ENCODE measurements around the gene ZNF319. TPM values are rescaled to one million over a fixed set of nuclear protein-coding genes. Genes with fewer than 3 reads are reported as not detected.
"Not testable (repeated sequence)": the region's sequence is repeated elsewhere in the genome, so short reads cannot be mapped to it uniquely, and the experiment has no call there.

The ZNF319 gene
- polyA plus RNA-seq, 6 donors from 2014 or later = 3.1 to 10.7 (median 6.0) TPM

DNA sequence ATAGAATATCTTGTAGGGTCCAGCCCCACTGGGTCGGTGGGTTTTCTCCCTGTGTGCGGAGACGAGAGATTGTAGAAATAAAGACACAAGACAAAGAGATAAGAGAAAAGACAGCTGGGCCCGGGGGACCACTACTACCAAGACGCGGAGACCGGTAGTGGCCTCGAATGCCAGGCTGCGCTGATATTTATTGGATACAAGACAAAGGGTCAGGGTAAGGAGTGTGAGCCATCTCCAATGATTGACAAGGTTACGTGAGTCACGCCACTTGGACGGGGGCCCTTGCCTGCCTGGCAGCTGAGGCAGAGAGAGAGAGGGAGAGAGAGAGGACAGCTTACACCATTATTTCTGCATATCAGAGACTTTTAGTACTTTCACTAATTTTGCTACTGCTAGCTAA lies 4.3 kb upstream of the ZNF319 start:
- Mint-ChIP-seq H3K36me3 (peaks cover 0 to 10% of the 10 kb centered on the region in 2 donors), H3K27ac (peak overlapping the region in 3 of 6 donors; percentile 11 to 78 (median 66)), H3K4me3 (peak overlapping the region in 1 of 8 donors; percentile 59), H3K4me1 (peaks cover 20 to 38% (median 21%) of the 10 kb centered on the region in 3 donors)
- not testable (repeated sequence) for H3K27me3 Mint-ChIP-seq; DNase-seq; ATAC-seq (ENCODE audit: low read depth in 2 of 2); H3K9me3 Mint-ChIP-seq

DNA sequence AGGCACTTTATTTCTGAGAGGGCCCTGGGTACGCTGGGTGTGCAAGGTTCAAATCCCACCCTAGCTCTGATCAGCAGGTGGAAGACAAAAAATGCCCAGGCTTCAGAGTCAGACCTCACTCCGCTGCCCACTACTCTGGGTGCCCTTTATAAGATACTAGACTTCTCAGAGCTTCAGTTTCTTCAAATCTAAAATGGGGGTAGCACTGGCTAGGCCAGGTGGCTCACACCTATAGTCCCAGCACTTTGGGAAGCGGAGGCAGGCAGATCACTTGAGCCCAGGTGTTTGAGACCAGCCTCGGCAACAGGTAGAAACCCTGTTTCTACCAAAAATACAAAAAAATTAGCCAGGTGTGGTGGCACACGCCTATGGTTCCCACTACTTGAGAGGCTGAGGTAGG lies 2.5 kb upstream of the ZNF319 start:
- Mint-ChIP-seq H3K4me3 (peak overlapping the region in 4 of 8 donors; percentile 32 to 93 (median 64)), H3K27me3 (no peaks in the 10 kb centered on the region), H3K27ac (peak overlapping the region in 1 of 6 donors; percentile 7), H3K9me3 (no peaks in the 10 kb centered on the region), H3K36me3 (peaks cover 0 to 5% of the 10 kb centered on the region in 2 donors), H3K4me1 (peaks cover 29 to 53% (median 35%) of the 10 kb centered on the region in 3 donors)
- ATAC-seq (ENCODE audit: low read depth in 2 of 2) (no peak), DNase-seq (no peak)

DNA sequence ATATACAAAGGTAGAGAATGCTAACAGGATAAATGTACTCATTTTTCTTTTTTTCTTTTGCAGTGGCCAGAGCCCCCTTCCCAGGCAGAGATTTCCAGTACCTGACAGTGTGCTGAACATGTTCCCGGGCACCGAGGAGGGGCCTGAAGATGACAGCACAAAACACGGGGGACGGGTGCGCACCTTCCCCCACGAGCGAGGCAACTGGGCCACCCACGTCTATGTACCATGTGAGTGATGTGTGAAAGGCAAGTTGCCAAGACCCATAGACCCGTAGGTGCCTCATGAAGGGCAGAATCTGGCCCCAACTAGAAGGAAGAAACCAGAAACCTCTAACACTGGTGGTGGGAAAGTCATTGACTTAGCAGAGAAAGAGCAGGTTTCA lies 1.9 kb upstream of the ZNF319 start:
- H3K27ac Mint-ChIP-seq = peak overlapping the region in 1 of 6 donors; percentile 89
- no peak for ATAC-seq (ENCODE audit: low read depth in 2 of 2)
- H3K27me3 Mint-ChIP-seq = no peaks in the 10 kb centered on the region
- DNase-seq = no peak
- peaks cover 29 to 54% (median 35%) of the 10 kb centered on the region in 3 donors for H3K4me1 Mint-ChIP-seq
- peak overlapping the region in 7 of 8 donors; percentile 0 to 96 (median 90) for H3K4me3 Mint-ChIP-seq
- H3K9me3 Mint-ChIP-seq = no peaks in the 10 kb centered on the region
- peaks cover 0 to 5% of the 10 kb centered on the region in 2 donors for H3K36me3 Mint-ChIP-seq

DNA sequence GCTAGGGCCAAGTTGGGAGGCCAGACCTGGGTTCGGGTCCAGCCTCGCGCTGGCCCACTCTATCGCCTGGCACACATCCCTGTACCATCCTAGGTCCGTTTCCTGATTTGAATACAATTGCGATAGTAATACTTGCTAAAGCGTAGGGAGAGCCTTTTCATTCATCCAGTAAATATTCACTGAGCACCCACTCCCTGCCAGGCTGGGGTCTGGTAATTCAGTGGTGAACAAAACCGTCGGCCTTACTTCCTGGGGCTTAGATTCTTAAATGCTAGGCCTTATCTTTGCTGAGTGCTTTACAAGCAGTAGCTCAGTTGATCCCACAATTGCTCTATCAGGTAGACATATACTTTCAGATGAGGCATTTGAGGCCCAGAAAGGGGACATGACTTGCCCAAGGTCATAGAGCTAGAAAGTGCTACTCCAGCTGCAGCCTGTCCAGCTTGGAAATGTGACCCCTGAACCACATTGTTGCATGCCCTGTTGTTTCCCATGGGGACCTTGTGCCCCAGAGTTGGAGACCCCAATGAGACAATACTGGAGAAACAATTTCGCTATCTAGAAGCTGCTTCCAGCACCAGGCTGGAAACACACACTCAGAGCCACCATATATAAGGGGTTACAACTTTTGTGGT lies 1.4 kb upstream of the ZNF319 start:
- DNase-seq = no peak
- no peak for ATAC-seq (ENCODE audit: low read depth in 2 of 2)
- Mint-ChIP-seq H3K27me3 (no peaks in the 10 kb centered on the region), H3K4me1 (peaks cover 29 to 54% (median 35%) of the 10 kb centered on the region in 3 donors), H3K4me3 (peak overlapping the region; percentile 90 to 97 (median 94)), H3K27ac (peak overlapping the region in 4 of 6 donors; percentile 69 to 91 (median 78)), H3K36me3 (peaks cover 0 to 2% of the 10 kb centered on the region in 2 donors), H3K9me3 (no peaks in the 10 kb centered on the region)

DNA sequence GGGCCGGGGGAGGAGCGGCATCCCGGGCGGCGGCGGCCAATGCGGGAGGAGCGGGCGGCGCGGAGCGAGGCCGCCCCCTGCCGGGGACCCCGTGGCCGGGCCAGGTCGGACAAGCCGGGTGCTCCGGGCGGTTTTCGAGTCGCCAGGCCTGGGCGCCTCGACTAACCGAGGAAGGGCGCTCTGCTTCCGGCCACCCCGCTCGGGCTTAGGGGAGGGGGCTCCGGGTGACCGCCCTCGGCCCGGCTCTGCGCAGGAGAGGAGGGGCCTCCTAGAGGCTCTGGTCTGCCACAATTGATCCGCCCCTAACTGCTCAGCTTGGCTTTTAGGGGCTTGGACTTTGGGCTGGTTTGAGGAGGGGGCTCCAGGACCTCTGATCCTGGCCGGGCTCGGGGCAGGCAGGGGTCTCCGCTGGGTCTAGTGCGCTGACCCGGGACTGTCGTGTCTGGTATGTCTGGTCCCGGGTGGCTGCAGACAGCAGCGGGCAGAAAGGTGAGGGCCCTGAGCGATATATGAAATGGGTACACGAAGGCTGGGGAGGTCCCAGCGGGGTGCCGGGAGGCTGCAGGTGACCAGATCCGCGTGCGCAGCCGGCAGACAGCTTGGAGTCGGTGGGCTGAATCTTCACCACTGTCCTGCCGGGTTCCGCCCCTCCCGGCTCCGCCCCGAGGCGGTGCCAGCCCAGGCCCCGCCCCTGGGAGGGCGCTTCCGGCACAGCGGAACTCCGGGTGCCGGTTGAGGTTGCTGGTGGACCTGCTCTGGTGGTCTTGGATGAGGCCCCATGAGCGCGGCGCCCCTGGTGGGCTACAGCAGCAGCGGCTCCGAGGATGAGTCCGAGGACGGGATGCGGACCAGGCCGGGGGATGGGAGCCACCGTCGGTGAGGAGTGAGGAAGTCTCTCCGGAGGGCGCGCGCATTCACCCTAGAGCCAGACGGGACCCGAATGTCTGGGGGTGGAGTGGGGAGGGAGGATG lies 519 bp upstream of the ZNF319 start, which contains the start of gene USB1:
USB1 (plus strand) TSS at position 702 of the 971 bp plus-strand sequence; CDS start at position 779, 77 bp downstream.
- peak; percentile 81 to 82 for ATAC-seq (ENCODE audit: low read depth in 2 of 2)
- Mint-ChIP-seq H3K36me3 (no peaks in the 10 kb centered on the region), H3K27ac (peak within 1 kb of the TSS; percentile 80 to 97 (median 95)), H3K9me3 (no peaks in the 10 kb centered on the region), H3K4me1 (peaks cover 29 to 55% (median 35%) of the 10 kb centered on the region in 3 donors), H3K27me3 (no peaks in the 10 kb centered on the region), H3K4me3 (peak within 1 kb of the TSS; percentile 90 to 97 (median 94))
- DNase-seq = peak; percentile 95

DNA sequence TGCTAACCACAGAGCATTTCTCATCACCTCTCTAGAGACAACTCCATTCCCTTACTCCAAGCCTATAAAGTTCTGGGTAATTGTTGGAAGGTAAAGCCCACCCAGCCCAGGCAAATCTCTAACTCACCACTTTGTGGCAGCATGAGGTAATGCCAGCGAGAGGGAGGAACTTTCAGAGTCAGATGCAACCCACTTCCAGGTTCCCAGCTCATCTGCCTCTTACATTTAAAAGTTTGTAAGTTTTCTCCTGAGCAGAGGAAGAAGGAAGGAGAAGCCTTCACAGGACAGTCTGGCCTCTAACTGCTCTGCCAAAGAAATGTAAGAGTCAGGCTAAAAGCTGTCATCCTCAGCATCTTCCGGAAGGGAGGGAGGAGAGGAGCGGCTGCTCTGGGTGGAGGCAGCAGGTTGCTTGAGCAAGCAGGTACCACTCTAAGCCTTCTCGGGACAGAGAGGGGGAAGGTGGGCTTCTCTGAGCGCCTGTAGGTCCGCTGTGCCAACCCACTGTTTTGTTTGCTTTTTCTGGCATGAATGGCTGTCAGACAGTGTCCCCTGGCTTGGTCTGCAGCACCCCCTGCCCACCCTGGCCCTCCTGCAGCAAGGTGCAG lies 1.0 kb downstream of the ZNF319 start:
- Mint-ChIP-seq H3K36me3 (no peaks in the 10 kb centered on the region), H3K27ac (peak overlapping the region in 5 of 6 donors; percentile 44 to 67 (median 66))

DNA sequence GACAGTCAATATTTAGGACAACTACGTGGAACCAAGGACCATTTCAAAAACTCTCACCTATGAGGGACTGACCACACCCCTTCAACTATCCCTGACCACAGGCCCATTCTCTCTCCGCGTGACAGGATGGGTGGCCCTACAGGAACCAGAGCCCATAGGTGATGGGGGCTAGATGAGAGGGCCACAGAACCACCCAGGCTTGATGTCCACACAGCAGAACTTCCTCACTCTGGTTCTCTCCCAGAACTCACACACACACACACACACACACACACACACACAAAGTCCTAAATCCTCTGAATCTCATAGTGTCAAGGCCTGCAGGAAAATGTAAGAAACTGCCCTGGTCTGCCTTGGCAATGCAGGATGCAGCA lies 1.5 kb downstream of the ZNF319 start:
- Mint-ChIP-seq H3K27ac (peak overlapping the region in 5 of 6 donors; percentile 44 to 79 (median 66)), H3K9me3 (no peaks in the 10 kb centered on the region), H3K4me1 (peaks cover 26 to 61% (median 36%) of the 10 kb centered on the region in 3 donors), H3K4me3 (peak overlapping the region; percentile 69 to 93 (median 88)), H3K27me3 (no peaks in the 10 kb centered on the region), H3K36me3 (no peaks in the 10 kb centered on the region)
- DNase-seq (no peak), ATAC-seq (ENCODE audit: low read depth in 2 of 2) (no peak)

More for the DNA sequence above, 1.0 kb downstream of the ZNF319 start:
- Mint-ChIP-seq H3K4me3 (peak overlapping the region; percentile 69 to 93 (median 88)), H3K9me3 (no peaks in the 10 kb centered on the region), H3K4me1 (peaks cover 27 to 60% (median 32%) of the 10 kb centered on the region in 3 donors), H3K27me3 (no peaks in the 10 kb centered on the region)
- ATAC-seq (ENCODE audit: low read depth in 2 of 2) = no peak
- DNase-seq = peak; percentile 24

DNA sequence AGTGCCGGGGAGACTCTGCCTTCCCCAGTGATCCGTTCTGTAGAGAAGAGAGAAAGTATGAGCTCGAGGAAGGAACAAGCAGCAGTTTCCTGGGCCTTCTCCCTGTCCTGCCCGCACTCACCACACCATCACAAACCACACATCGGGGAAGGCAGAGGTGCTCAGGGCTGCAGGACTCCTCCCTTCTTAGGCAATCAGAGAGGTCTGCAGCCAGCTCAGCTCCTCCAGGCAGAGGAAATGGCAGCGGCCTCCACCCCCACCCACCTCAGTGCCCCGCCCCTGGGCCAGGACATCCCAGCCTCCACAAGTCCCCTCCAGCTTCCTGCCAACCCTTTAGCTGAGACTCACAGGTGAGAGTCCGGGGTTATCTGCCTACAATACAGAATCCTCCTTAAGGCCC lies 2.0 kb downstream of the ZNF319 start:
- Mint-ChIP-seq H3K4me1 (peaks cover 26 to 58% (median 36%) of the 10 kb centered on the region in 3 donors), H3K27me3 (no peaks in the 10 kb centered on the region), H3K36me3 (no peaks in the 10 kb centered on the region), H3K4me3 (peak overlapping the region in 5 of 8 donors; percentile 60 to 93 (median 90)), H3K27ac (peak overlapping the region in 1 of 6 donors; percentile 44), H3K9me3 (no peaks in the 10 kb centered on the region)
- ATAC-seq (ENCODE audit: low read depth in 2 of 2) (no peak), DNase-seq (no peak)

DNA sequence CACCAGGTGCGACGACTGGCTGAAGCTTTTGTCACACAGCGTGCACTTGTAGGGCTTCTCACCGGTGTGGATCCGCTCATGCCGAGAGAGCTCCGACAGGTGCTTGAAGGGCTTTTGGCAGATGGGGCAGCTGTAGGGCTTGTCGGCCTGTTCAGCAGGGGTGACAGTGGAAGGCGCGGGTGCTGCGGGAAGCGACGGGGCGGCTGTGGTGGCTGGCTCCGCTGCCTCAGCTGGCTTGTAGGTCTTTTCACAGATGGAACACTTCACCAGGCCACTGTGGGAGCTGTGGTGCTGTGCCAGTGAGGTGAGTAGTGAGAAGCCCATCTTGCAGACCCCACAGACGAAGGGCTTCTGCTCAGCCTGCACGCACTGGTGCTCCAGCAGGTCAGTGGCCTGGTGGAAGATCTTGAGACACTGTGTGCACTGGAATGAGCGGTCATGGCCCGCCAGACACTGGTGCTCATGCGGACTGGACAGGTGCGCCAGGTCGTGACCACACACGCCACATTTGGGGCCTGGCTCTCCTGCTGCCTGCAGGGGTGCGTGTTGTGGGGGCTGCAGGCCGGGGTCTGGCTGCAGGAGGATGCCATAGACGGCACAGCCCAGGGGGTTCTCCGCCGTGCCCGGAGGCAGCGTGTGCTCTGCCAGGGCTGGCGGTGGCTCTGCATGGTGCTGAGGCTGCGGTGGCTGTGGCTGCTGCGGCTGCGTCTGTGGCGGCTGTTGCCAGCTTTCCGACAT lies 2.8 kb downstream of the ZNF319 start:
- ATAC-seq (ENCODE audit: low read depth in 2 of 2) = no peak
- H3K9me3 Mint-ChIP-seq = no peaks in the 10 kb centered on the region
- no peaks in the 10 kb centered on the region for H3K36me3 Mint-ChIP-seq
- H3K4me3 Mint-ChIP-seq = peak overlapping the region in 3 of 8 donors; percentile 5 to 68 (median 63)
- no peaks in the 10 kb centered on the region for H3K27me3 Mint-ChIP-seq
- no peak for DNase-seq
- no peak overlapping the region for H3K27ac Mint-ChIP-seq
- peaks cover 26 to 52% (median 36%) of the 10 kb centered on the region in 3 donors for H3K4me1 Mint-ChIP-seq

DNA sequence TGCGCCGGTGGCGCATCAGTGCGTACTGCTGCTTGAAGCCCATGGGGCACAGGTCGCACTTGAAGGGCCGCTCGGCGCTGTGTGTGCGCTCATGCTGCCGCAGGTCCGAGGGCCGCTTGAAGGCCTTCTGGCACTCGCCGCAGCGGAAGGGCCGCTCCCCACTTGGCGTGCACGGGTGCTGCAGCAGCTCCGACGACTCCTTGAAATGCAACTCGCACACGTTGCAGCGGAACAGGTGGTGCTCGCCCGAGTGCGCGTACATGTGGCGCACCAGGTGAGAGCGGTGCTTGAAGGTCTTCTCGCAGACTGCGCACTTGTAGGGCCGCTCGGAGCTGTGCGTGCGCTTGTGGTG lies 3.3 kb downstream of the ZNF319 start:
- Mint-ChIP-seq H3K36me3 (no peaks in the 10 kb centered on the region), H3K27ac (no peak overlapping the region), H3K4me3 (peak overlapping the region in 2 of 8 donors; percentile 54 to 56), H3K27me3 (no peaks in the 10 kb centered on the region), H3K4me1 (peaks cover 30 to 47% (median 32%) of the 10 kb centered on the region in 3 donors), H3K9me3 (no peaks in the 10 kb centered on the region)
- no peak for ATAC-seq (ENCODE audit: low read depth in 2 of 2)
- DNase-seq = no peak

DNA sequence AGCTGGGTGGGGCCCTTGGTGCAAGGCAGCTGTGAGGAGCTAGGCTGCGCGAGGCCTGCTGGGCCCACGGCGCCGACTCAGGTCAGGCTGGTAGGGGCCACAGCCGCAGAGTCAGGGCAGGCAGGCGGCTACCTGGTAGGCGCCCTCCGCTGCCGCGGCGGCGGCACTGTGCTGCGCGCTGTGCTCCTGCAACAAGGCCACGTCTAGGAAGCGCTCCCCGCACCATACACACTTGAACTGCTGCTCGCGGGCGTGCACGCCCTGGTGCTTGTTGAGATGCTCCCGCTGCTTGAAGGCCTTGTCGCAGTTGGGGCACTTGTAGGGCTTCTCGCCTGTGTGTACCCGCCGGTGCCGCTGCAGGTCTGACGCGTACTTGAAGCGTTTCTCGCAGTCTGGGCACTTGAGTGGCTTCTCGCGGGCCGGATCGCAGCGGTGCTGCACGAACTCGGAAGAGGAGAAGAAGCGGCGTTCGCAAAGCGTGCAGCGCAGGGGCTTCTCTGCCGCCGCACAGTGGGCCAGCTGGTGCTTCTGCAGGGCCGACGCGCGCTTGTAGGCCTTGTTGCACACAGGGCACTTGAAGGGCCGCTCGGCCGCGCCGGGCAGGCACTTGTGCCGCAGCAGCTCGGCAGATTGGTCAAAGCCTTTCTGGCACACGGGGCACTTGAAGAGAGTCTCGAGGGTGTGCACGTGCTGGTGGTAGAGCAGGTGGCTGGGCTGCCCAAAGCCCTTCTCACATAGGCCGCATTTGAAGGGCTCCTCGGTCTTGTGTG lies 3.9 kb downstream of the ZNF319 start:
- ATAC-seq (ENCODE audit: low read depth in 2 of 2) (no peak), DNase-seq (no peak)
- Mint-ChIP-seq H3K9me3 (no peaks in the 10 kb centered on the region), H3K4me1 (peaks cover 25 to 41% (median 27%) of the 10 kb centered on the region in 3 donors), H3K4me3 (peak overlapping the region in 2 of 8 donors; percentile 24 to 30), H3K36me3 (no peaks in the 10 kb centered on the region), H3K27ac (no peak overlapping the region), H3K27me3 (no peaks in the 10 kb centered on the region)

Measured in naive B cell (primary cell).